Upper lobe of left lung (tissue), 6 donors: ENCODE measurements around the gene PODXL2. TPM values are rescaled to one million over a fixed set of nuclear protein-coding genes. Genes with fewer than 3 reads are reported as not detected.

Experiments
- ATAC-seq, 2 donors: fragments of 200-7000 bp; cut with Tn5 transposase; one replicate each; pipeline ENCODE4 v1.9.1; 2022; ENCODE audit warnings: mild to moderate bottlenecking in 2 of 2, moderate library complexity in 2 of 2; ENCODE audit not compliant: low FRiP score in 2 of 2
- DNase-seq, 2 donors: peaks; one replicate each; pipeline ENCODE4 v3.0.0-alpha.2; 2019 to 2020
- H3K27ac ChIP-seq, 4 donors: fragments of 200-600 bp; sonication (generic); one replicate each; pipeline ENCODE4 v1.5.1; 2016 to 2019
- H3K27me3 ChIP-seq, 4 donors: fragments of 200-600 bp; sonication (generic); one replicate each; pipeline ENCODE4 v1.5.1; 2017 to 2019
- H3K36me3 ChIP-seq, 4 donors: fragments of 200-600 bp; sonication (generic); one replicate each; pipeline ENCODE4 v1.5.1; 2016 to 2019
- H3K4me1 ChIP-seq, 4 donors: fragments of 200-600 bp; sonication (generic); one replicate each; pipeline ENCODE4 v1.5.1; 2018 to 2019
- H3K4me3 ChIP-seq, 4 donors: fragments of 200-600 bp; sonication (generic); one replicate each; pipeline ENCODE4 v1.5.1; 2017 to 2019; ENCODE audit warnings: mild to moderate bottlenecking in 2 of 4, moderate library complexity in 1 of 4
- H3K9me3 ChIP-seq, 4 donors: fragments of 200-600 bp; sonication (generic); one replicate each; pipeline ENCODE4 v1.5.1; 2018 to 2019
- CTCF ChIP-seq, 6 experiments: fragments of 450-650 bp in 4 of 6; fragments of 200-600 bp in 2 of 6; sonication (generic) in 2 of 6; IDR thresholded peaks; one replicate each; pipeline ENCODE4 v1.5.1; 2016 to 2019; ENCODE audit warnings: antibody characterized with exemption in 6 of 6
- EP300 ChIP-seq, 4 donors: sonication (generic); formaldehyde crosslinking; IDR thresholded peaks; one replicate each; pipeline ENCODE4 v1.5.1; 2017; ENCODE audit warnings: antibody characterized with exemption in 4 of 4, control low read depth in 2 of 4
- POLR2A ChIP-seq, 4 donors: fragments of 450-650 bp; IDR thresholded peaks; one replicate each; pipeline ENCODE4 v1.5.1; 2016 to 2017; ENCODE audit warnings: antibody characterized with exemption in 4 of 4, mild to moderate bottlenecking in 2 of 4
- POLR2AphosphoS5 ChIP-seq, 2 donors: sonication (generic); formaldehyde crosslinking; IDR thresholded peaks; one replicate each; pipeline ENCODE4 v1.5.1; 2017; ENCODE audit warnings: antibody characterized with exemption in 2 of 2
- WGBS, 2 donors: methylation state at CpG; one replicate each; pipeline ENCODE4 v1.1.5; 2017 to 2018; 5-methylcytosine and 5-hydroxymethylcytosine counted together
- total RNA-seq, 6 donors: library from RNA; depleted of rRNA in 4 of 6; stranded (reverse); fragments of >200 nt in 4 of 6; gene quantifications; one replicate each; pipeline versions ENCODE4 v1.1.0 to v1.2.1, GENCODE V29; 2016 to 2021
- donor health status: DM: no; HTN: no; CAD: no; lungs with moderate emphysema.
- donor health status: DM: no; HTN: yes; CAD: no; lungs with severe emphysema.

Gene PODXL2
- total RNA-seq, 6 donors from 2014 or later = 1.0 to 5.1 (median 3.5) TPM

GRCh38 chr3:127606086-127606805 lies 22.7 kb upstream of the PODXL2 start:
- Histone ChIP-seq H3K27me3 (no peaks in the 10 kb centered on the region), H3K27ac (no peak overlapping the region), H3K4me1 (no peaks in the 10 kb centered on the region), H3K36me3 (peaks cover 0 to 47% (median 24%) of the 10 kb centered on the region in 4 donors), H3K9me3 (no peaks in the 10 kb centered on the region), H3K4me3 (no peak overlapping the region)
- no peak for TF ChIP-seq POLR2A (IDR thresholded peaks at IDR 0.05)
- TF ChIP-seq EP300 (IDR thresholded peaks at IDR 0.05) = no peak
- TF ChIP-seq POLR2AphosphoS5 (IDR thresholded peaks at IDR 0.05) = no peak
- no peak for TF ChIP-seq CTCF (IDR thresholded peaks at IDR 0.05)
- DNase-seq = no peak
- 90 to 94% methylated on average over 16 to 24 of the region's 24 CpGs for WGBS, 2 donors
- ATAC-seq = no peak

- Histone ChIP-seq H3K4me1 (no peaks in the 10 kb centered on the region), H3K27me3 (no peaks in the 10 kb centered on the region), H3K4me3 (no peak overlapping the region), H3K9me3 (no peaks in the 10 kb centered on the region), H3K27ac (no peak overlapping the region), H3K36me3 (peaks cover 0 to 47% (median 24%) of the 10 kb centered on the region in 4 donors)
- DNase-seq = peak in 1 of 2 donors; percentile 77
- 81 to 95% methylated on average over 11 to 17 of the region's 17 CpGs for WGBS, 2 donors
- no peak for ATAC-seq
- TF ChIP-seq POLR2AphosphoS5 (IDR thresholded peaks at IDR 0.05) (no peak), CTCF (IDR thresholded peaks at IDR 0.05) (no peak), EP300 (IDR thresholded peaks at IDR 0.05) (no peak), POLR2A (IDR thresholded peaks at IDR 0.05) (no peak)
Observed at GRCh38 chr3:127606981-127607595, 21.9 kb upstream of the PODXL2 start.

GRCh38 chr3:127607675-127608361 lies 21.2 kb upstream of the PODXL2 start:
- no peak for DNase-seq
- no peaks in the 10 kb centered on the region for H3K27me3 ChIP-seq

GRCh38 chr3:127608362-127608718 lies 20.6 kb upstream of the PODXL2 start:
- no peak for ATAC-seq
- Histone ChIP-seq H3K27me3 (no peaks in the 10 kb centered on the region), H3K4me3 (no peak overlapping the region), H3K4me1 (peaks cover 0 to 7% (median 5%) of the 10 kb centered on the region in 4 donors), H3K27ac (no peak overlapping the region), H3K9me3 (no peaks in the 10 kb centered on the region), H3K36me3 (peaks cover 0 to 47% (median 24%) of the 10 kb centered on the region in 4 donors)
- TF ChIP-seq POLR2A (IDR thresholded peaks at IDR 0.05) (no peak), CTCF (IDR thresholded peaks at IDR 0.05) (no peak), POLR2AphosphoS5 (IDR thresholded peaks at IDR 0.05) (no peak), EP300 (IDR thresholded peaks at IDR 0.05) (no peak)
- WGBS, 2 donors = 78 to 94% methylated on average over 14 of the region's 14 CpGs
- DNase-seq = peak in 1 of 2 donors; percentile 69

More at GRCh38 chr3:127607675-127608361, 21.2 kb upstream of the PODXL2 start:
- no peaks in the 10 kb centered on the region for H3K9me3 ChIP-seq
- ATAC-seq = no peak
- no peak for TF ChIP-seq CTCF (IDR thresholded peaks at IDR 0.05)
- TF ChIP-seq POLR2A (IDR thresholded peaks at IDR 0.05) = no peak
- TF ChIP-seq POLR2AphosphoS5 (IDR thresholded peaks at IDR 0.05) = no peak
- H3K36me3 ChIP-seq = peaks cover 0 to 47% (median 24%) of the 10 kb centered on the region in 4 donors
- H3K4me1 ChIP-seq = peaks cover 0 to 4% (median under 1%) of the 10 kb centered on the region in 4 donors
- 95 to 96% methylated on average over 6 to 7 of the region's 7 CpGs for WGBS, 2 donors
- H3K27ac ChIP-seq = no peak overlapping the region
- H3K4me3 ChIP-seq = no peak overlapping the region
